BLaER1 (cell line): ENCODE measurements around the gene PTPRN2.
"Not testable (repeated sequence)": the region's sequence is repeated elsewhere in the genome, so short reads cannot be mapped to it uniquely, and the experiment has no call there.

Experiments used
- H3K27ac ChIP-seq: shearing (Covaris generic); formaldehyde crosslinking; 2 replicates; pipeline ENCODE4 v1.8.1; 2022
- H3K27me3 ChIP-seq: shearing (Covaris generic); formaldehyde crosslinking; 2 replicates; pipeline ENCODE4 v1.8.1; 2022
- H3K36me3 ChIP-seq: shearing (Covaris generic); formaldehyde crosslinking; 2 replicates; pipeline ENCODE4 v1.8.1; 2022
- H3K4me1 ChIP-seq: shearing (Covaris generic); formaldehyde crosslinking; 2 replicates; pipeline ENCODE4 v1.8.1; 2022
- H3K4me2 ChIP-seq: shearing (Covaris generic); formaldehyde crosslinking; 2 replicates; pipeline ENCODE4 v1.8.1; 2022
- H3K4me3 ChIP-seq: shearing (Covaris generic); formaldehyde crosslinking; 2 replicates; pipeline ENCODE4 v1.8.1; 2022
- H3K9ac ChIP-seq: shearing (Covaris generic); formaldehyde crosslinking; 2 replicates; pipeline ENCODE4 v1.8.1; 2022
- H3K9me3 ChIP-seq: shearing (Covaris generic); formaldehyde crosslinking; 2 replicates; pipeline ENCODE4 v1.8.1; 2022
- H4K20me1 ChIP-seq: shearing (Covaris generic); formaldehyde crosslinking; 2 replicates; pipeline ENCODE4 v1.8.1; 2022
- Cebpa-rat ChIP-seq: shearing (Covaris generic); IDR thresholded peaks from 2 replicates; pipeline ENCODE4 v1.8.1; 2022

PTPRN2 gene

DNA sequence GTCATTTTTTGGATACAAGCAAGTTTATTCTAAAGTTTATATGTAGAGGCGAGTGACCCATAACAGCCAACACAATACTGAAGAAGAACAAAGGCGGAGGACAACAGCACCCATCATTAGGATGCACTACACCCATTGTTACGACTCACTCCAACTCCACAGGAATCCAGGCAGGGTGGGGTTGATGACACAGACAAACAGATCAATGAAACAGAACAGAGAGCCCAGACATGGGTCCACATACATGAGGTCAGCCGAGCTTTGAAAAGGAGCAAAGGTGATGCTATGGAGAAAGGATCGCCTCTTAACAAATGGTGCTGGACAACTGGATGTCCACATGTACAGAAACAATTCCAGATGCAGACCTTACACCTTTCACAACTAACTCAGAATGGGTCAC lies 426.4 kb downstream of the PTPRN2 start:
- Histone ChIP-seq H3K9ac (no peak overlapping the region), H4K20me1 (no peaks in the 10 kb centered on the region), H3K9me3 (no peaks in the 10 kb centered on the region), H3K4me2 (no peak overlapping the region), H3K4me3 (no peak overlapping the region), H3K36me3 (no peaks in the 10 kb centered on the region), H3K27me3 (no peaks in the 10 kb centered on the region), H3K27ac (no peak overlapping the region), H3K4me1 (peaks cover 8% of the 10 kb centered on the region; the same call in 1 of the 2 replicates)
- no peak for TF ChIP-seq Cebpa-rat

DNA sequence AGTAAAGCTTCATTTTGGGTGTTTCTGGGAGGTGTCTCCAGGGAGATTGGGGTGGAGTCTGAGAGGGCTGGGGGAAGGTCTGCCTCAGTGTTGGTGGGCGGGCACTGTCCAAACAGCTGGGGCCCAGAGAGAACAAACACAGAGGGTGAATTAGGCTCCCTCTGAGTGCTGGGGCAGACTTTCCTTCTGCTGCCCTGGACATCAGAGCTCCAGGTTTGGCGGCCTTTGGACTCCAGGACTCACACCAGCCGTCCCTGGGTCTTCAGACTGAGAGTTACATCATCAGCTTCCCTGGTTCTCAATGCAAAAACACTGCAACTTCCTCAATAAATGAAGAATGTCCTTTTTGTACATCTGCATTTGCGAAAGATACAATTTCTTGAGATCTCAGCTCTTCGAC lies 427.4 kb downstream of the PTPRN2 start:
- H3K4me2 ChIP-seq, result no peak overlapping the region
- H3K27ac ChIP-seq, result no peak overlapping the region
- H3K4me3 ChIP-seq, result no peak overlapping the region
- H3K9ac ChIP-seq, result no peak overlapping the region
- peaks cover 3% of the 10 kb centered on the region; the same call in 1 of the 2 replicates for H3K9me3 ChIP-seq
- no peak for TF ChIP-seq Cebpa-rat
- no peaks in the 10 kb centered on the region for H4K20me1 ChIP-seq
- H3K36me3 ChIP-seq, result no peaks in the 10 kb centered on the region
- peaks cover 8% of the 10 kb centered on the region; the same call in 1 of the 2 replicates for H3K4me1 ChIP-seq
- no peaks in the 10 kb centered on the region for H3K27me3 ChIP-seq

DNA sequence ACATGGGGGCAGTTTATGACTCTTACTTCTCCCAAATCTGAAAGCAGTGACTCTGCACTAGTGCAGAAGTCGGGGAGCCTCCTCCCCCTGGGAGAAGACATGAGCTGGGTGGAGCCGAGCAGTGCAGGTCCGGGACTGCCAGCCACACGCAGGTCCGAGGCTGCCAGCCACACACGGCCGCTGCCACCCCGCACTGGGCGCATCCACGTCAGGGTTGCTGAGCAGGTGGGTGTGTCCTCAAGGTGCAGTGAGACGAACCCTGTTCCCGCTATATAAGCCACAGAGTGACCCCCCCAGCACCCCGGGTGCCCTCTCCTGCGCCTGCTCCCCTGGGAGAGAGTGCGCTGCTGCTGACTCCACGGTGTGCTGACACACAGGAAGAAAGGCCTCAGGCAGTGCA lies 430.2 kb downstream of the PTPRN2 start:
- Histone ChIP-seq H3K27me3 (no peaks in the 10 kb centered on the region), H3K4me3 (no peak overlapping the region), H3K9me3 (peaks cover 14% of the 10 kb centered on the region)

DNA sequence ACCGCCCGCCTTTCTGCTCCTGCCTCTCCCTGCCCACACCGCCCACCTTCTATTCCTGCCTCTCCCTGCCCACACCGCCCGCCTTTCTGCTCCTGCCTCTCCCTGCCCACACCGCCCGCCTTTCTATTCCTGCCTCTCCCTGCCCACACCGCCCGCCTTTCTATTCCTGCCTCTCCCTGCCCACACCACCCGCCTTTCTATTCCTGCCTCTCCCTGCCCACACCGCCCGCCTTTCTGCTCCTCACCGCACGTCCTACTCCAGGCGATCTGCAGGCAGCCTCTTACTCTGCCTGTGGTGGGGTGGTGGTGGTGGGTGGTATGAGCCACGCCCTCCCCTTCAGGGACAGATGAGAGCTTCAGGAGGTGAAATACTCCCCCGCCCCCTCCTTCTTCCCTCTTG lies 436.4 kb downstream of the PTPRN2 start:
- H3K4me2 ChIP-seq, H3K4me3 ChIP-seq, H3K27me3 ChIP-seq, H3K4me1 ChIP-seq, H4K20me1 ChIP-seq, H3K9ac ChIP-seq, H3K36me3 ChIP-seq, H3K27ac ChIP-seq: not testable (repeated sequence)
- H3K9me3 ChIP-seq, result peaks cover 70% of the 10 kb centered on the region

More for the DNA sequence above, 430.2 kb downstream of the PTPRN2 start:
- Histone ChIP-seq H3K27ac (no peak overlapping the region), H3K9ac (no peak overlapping the region), H3K4me2 (peak overlapping the region; percentile 8; the same call in 1 of the 2 replicates), H3K36me3 (no peaks in the 10 kb centered on the region), H3K4me1 (peaks cover 8% of the 10 kb centered on the region; the same call in 1 of the 2 replicates), H4K20me1 (no peaks in the 10 kb centered on the region)
- TF ChIP-seq Cebpa-rat, result no peak

DNA sequence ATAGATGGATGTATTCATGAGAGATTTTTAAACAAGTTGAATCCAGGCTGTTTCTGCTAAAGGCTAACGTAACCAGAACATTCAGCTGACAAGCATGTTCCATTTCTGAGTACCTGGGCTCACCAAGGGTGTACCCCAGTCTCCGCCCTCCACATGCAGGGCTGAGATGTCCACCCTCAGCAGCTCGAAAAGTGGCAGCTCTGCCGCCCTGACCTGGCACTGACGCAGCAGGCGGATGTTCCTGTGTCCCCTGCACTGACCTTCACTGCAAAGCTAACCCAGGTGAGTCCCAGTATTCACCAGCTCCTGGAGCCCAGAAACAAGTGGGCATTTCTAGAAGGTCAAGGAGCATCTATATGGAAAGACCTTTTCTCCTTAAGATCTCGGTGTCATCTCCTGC lies 437.4 kb downstream of the PTPRN2 start:
- Histone ChIP-seq H3K27me3 (no peaks in the 10 kb centered on the region), H3K4me2 (no peak overlapping the region), H3K4me3 (no peak overlapping the region), H3K9ac (no peak overlapping the region), H4K20me1 (no peaks in the 10 kb centered on the region), H3K4me1 (no peaks in the 10 kb centered on the region), H3K36me3 (no peaks in the 10 kb centered on the region), H3K9me3 (peaks cover 78% of the 10 kb centered on the region), H3K27ac (no peak overlapping the region)
- no peak for TF ChIP-seq Cebpa-rat

DNA sequence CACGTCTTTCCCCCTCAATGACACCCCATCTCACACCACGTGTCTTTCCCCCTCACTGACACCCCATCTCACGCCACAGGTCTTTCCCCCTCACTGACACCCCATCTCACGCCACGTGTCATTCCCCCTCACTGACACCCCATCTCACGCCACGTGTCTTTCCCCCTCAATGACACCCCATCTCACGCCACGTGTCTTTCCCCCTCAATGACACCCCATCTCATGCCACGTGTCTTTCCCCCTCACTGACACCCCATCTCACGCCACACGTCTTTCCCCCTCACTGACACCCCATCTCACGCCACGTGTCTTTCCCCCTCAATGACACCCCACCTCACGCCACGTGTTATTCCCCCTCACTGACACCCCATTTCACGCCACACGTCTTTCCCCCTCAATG lies 440.2 kb downstream of the PTPRN2 start:
- not testable (repeated sequence) for H3K27ac ChIP-seq, H4K20me1 ChIP-seq, H3K4me1 ChIP-seq, H3K9ac ChIP-seq, H3K27me3 ChIP-seq, H3K36me3 ChIP-seq, H3K4me2 ChIP-seq
- peaks cover 87% of the 10 kb centered on the region for H3K9me3 ChIP-seq
- H3K4me3 ChIP-seq, result peak overlapping the region; percentile 40

DNA sequence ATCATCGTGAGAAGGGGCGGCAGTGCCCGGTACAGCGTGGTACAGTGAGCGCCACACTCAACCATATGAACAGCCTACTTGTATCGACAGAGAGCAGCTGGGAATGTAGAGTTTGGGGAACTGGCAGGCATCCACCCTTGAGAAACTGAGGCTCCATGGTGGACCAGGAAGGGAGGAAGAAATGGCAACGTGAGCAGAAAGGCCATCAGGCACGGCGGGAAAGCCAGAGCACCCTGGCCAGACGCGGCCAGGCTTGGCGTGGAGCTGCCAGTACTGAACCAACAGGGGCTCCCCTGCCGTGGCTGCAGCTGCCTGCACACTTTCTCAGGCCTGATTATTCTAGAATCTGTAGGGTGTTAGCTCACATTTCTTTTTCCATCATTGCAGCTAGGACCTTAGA lies 442.3 kb downstream of the PTPRN2 start:
- H3K27ac ChIP-seq, result no peak overlapping the region
- TF ChIP-seq Cebpa-rat, result no peak
- H3K4me2 ChIP-seq, result no peak overlapping the region
- no peaks in the 10 kb centered on the region for H3K36me3 ChIP-seq
- peaks cover 71% of the 10 kb centered on the region for H3K9me3 ChIP-seq
- peaks cover 4% of the 10 kb centered on the region for H3K4me1 ChIP-seq
- H3K9ac ChIP-seq, result no peak overlapping the region
- H4K20me1 ChIP-seq, result no peaks in the 10 kb centered on the region
- no peak overlapping the region for H3K4me3 ChIP-seq
- H3K27me3 ChIP-seq, result no peaks in the 10 kb centered on the region

DNA sequence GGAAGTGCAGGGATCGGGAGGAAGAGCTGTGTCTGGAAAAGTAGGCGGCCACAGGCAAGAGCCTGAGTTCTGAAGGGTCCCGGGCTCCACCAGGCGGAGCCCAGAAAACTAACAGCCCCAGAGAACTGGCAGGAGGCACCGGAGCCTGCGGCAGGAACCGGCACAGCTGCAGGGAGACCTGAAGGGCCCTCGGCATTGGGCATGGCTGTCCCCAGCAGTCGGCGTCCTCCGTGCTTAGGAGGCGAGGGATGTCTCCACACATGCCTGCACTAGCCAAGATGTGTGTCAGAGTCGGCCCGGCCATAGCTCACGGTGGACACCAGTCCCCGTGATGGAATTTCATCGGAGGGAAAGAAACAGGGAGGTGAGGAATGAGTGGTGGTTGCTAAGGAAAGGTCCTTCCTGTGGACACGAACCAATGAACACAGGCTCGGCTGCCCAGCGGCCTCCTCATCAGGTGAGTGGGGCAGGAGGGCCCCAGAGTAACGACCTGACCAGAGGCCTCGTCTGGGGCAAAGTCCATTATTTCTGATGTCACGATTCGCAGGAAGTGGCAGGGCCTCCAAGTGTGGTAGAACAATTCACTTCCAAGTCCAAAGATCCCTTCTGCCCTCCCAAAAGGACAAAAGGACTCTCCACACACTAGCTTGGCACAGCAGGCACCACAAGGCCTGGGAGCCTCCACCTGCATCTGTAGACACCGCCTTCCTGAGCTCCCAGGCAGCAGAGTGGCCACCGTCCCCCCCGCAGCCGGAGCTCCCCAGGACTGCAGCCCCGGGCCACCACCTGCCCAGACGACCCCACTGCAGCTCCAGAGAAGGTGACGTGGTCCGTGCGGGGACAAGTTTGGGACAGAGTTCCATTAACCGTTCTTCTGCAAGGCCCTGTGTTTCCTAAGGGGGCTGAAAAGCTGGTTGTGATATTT lies 444.2 kb downstream of the PTPRN2 start:
- Histone ChIP-seq H3K4me2 (no peak overlapping the region), H3K9me3 (peaks cover 51% of the 10 kb centered on the region), H3K27me3 (no peaks in the 10 kb centered on the region), H3K36me3 (no peaks in the 10 kb centered on the region), H3K4me3 (no peak overlapping the region), H3K9ac (no peak overlapping the region), H3K4me1 (peaks cover 20% of the 10 kb centered on the region), H4K20me1 (no peaks in the 10 kb centered on the region), H3K27ac (no peak overlapping the region)
- no peak for TF ChIP-seq Cebpa-rat

DNA sequence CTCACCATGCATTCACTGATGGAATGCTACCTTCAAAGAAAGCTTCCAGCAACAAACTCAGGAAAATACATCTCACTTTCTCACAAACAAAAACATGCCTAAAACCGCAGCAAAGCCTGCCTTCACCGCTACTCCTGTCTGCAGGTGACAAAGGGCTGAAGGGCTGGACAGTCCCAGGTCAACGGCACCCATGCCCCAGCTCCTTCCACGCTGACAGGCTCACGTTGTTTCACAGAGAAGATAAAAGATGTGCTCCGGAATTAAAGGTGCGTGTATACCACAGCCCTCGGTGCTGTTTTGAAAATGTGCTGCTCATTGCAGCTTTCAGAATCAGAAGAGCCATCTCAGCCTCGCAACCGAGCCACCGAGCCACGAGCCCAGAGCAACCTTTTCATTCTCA lies 445.0 kb downstream of the PTPRN2 start:
- H3K9me3 ChIP-seq, result peaks cover 43% of the 10 kb centered on the region
- no peak overlapping the region for H3K9ac ChIP-seq
- H3K27ac ChIP-seq, result no peak overlapping the region
- H3K4me1 ChIP-seq, result peaks cover 20% of the 10 kb centered on the region
- no peak overlapping the region for H3K4me2 ChIP-seq
- H3K36me3 ChIP-seq, result no peaks in the 10 kb centered on the region
- no peak overlapping the region for H3K4me3 ChIP-seq
- no peak for TF ChIP-seq Cebpa-rat
- no peaks in the 10 kb centered on the region for H3K27me3 ChIP-seq
- H4K20me1 ChIP-seq, result no peaks in the 10 kb centered on the region

DNA sequence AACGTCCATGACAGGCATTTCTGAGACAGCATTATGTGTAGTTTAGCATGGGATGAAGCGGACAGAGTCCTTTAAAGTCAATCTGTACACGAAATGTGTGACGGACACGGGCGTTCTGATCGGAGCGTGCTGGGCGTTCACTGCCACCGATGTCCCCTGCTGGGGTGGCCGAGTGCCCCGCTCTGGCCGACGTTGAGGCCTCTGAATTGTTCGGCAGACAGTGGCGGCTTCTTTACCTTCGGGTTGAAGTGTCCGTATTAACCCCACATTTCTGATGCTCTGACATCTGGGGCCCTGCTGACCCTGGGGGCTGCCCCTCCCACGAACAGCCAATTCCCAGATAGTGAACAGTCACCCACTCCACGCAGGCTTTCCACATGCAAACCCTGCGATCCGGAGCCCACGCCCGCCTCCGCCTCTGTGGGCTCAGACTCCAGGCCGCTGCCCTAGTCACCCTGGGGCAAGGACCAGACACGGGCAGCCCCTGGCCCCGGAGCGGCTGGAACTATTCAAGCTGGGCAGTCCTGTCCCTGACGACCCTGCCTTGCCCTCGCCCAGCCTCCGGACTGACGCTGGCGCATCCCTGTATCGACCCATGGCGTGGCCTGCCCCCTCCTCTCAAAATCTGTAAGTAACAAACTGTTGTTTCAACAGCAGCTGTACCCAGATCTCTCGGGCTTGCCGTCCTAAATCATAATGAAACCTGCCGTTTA lies 445.7 kb downstream of the PTPRN2 start:
- Histone ChIP-seq H3K9ac (no peak overlapping the region), H3K4me2 (no peak overlapping the region), H4K20me1 (no peaks in the 10 kb centered on the region), H3K9me3 (peaks cover 36% of the 10 kb centered on the region), H3K4me1 (peaks cover 20% of the 10 kb centered on the region), H3K4me3 (no peak overlapping the region), H3K27me3 (no peaks in the 10 kb centered on the region), H3K27ac (no peak overlapping the region), H3K36me3 (no peaks in the 10 kb centered on the region)
- no peak for TF ChIP-seq Cebpa-rat
